Measurements from ENCODE around the gene MAML3.

GRCh38 chr4:139940600-139940999 lies 213.4 kb downstream of the MAML3 start:
- no peak for TF ChIP-seq CTCF (optimal IDR thresholded peaks at IDR 0.05 in 1 of 3, IDR thresholded peaks at IDR 0.05 in 1 of 3, conservative IDR thresholded peaks at IDR 0.05 in 1 of 3; ENCODE audit: extremely low read depth in 1 of 3, insufficient read depth in 2 of 3, low read length in 3 of 3)
- no peak for TF ChIP-seq EZH2 (IDR thresholded peaks at IDR 0.05; ENCODE audit: low read length)
